OCI-M2 (cell line): ENCODE measurements around the gene OR6B2.

ENCODE experiments used
- DNase-seq: peaks from one replicate; lab custom pipeline; 2025; ENCODE audit not compliant: unreplicated experiment; lab: John Stamatoyannopoulos, UW

OR6B2 gene

DNA sequence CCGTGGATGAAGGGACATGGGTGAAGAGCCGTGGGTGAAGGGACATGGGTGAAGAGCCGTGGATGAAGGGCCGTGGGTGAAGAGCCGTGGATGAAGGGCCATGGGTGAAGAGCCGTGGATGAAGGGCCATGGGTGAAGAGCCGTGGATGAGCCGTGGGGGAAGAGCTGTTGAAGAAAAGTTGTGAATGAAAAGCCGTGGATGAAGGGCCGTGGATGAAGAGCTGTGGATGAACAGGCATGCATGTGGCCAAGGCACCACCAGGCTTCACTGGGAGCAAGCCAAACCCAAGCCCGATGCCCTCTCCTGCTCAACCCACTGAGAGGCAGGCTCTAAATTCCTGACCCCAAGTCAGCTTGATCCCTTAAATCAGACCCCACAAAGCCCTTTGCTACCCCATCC, 12.5 kb upstream of the OR6B2 start:
- DNase-seq: no peak

GRCh38 chr2:240041363-240041762, 11.1 kb upstream of the OR6B2 start:
- no peak for DNase-seq

DNA sequence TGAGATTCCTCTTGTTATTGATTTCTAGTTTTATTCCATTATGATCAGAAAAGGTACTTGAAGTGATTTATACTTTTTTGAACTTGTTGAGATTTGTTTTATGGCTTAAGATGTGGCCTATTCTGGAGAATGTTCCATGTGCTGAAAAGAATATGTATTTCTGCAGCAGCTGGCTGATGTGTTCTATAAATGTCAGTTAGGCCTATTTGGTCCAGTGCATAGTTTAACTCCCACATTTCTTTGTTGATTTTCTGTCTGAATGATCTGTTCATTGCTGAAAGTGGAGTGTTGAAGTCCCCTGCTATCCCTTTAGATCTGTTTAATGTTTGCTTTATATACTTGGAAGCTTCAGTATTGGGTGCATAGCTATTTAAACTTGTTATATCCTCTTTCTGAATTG, 7.1 kb upstream of the OR6B2 start:
- no peak for DNase-seq

DNA sequence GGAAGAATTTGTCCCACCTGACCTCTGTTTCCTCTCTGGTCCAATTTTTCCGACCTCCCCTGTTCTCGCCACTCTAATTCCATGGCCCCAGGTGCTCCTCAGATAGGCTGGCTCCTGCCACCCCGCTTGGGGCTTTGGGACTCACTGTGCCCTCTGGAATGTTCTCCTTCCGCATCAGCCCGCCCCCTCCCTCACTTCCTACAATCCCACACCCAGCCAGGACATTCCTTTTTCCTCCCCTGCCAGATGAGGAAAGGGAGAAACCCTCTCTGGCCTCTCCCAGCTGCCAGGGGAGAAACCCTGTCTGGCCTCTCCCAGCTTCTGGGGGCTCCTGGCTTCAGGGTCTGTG, 3.1 kb upstream of the OR6B2 start:
- DNase-seq: no peak

GRCh38 chr2:240032406-240033329, 2.4 kb upstream of the OR6B2 start:
- no peak for DNase-seq

GRCh38 chr2:240024766-240025165, 5.5 kb downstream of the OR6B2 start:
- no peak for DNase-seq

GRCh38 chr2:240023792-240024191, 6.4 kb downstream of the OR6B2 start:
- DNase-seq: no peak

GRCh38 chr2:240021488-240022104, 8.6 kb downstream of the OR6B2 start:
- DNase-seq: no peak

DNA sequence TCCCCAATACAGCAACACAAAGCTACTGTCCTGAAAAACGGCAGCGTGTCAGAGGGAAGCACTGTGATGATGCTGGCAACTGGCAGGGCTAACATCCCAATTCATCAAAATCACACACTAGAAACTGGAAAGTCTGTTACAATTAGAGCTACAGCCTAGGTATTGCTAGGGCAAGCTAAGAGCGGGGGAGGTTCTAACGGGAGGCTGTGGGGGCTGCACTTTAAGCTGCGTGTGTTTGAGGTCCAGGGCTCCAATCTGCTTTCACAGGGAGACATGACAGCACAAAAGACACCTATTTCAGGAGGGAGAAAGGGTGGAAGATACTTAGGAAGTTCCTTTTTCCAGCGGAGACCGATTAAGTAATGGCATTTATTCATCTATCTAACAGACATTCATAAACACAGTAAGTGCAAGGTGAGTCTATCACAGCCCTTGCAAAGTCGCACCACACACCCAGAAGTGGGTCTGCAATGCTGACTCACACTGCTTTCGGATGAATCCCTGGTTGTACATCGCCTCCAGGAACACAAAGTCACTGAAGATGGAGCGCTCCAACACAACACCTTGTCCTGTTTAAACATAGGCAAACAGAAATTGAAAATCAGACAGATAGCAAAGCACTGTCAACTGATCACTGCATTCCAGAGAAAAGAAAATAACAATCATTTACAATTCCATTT, 12.0 kb downstream of the OR6B2 start:
- DNase-seq: no peak

DNA sequence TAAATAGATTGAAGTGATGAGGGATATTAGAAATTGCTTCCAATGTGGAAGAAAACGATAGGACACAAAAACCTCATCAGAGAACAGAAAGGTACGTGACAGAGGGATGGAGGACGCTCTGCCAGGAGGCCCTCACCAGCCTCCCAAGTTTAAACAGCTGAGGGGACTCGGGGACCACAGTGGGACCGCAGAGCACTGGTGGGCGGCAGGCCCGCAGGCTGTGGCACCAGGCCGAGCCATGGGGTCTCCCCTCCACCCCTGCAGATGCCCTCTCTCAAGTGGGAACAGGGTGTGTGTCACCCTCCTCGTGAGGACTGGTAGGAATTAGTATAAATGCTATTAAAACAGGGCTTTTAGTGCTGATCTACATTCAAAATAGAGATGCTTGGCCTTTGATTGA, 15.9 kb downstream of the OR6B2 start:
- no peak for DNase-seq

DNA sequence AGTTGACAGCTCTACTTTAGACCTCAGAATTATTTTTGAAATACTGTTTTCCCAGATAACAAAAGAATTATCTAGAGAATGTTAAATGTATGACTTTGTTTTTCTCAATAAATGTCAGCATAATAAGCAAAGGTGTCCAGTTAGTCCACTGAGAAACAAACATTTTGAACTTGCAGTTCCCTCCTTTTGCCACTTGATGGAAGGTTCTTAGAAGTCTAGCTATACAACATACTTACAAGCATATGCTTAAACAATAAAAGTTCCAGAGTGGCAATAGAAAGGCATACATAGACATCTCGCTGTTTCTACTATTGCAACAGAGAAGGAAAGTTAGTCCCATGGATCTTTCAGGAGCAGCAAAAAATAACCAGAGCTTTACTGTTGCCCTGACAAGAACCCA, 16.9 kb downstream of the OR6B2 start:
- no peak for DNase-seq

DNA sequence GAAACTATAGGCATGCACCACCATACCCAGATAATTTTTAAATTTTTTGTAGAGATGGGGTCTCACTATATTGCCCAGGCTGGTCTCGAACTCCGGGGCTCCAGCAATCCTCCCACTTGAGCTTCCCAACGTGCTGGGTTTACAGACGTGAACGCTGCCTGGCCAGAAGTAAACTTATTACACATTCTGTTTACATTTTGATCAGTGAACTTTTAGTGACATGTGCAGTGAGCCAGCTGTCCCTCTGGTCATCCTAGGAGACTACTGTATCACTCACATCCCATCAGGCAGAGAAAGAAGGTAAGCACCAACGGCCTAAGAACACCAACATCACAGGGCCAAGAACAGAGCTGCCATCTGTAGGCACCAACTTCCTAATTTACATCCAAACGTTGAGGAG, 27.2 kb downstream of the OR6B2 start:
- DNase-seq: no peak

GRCh38 chr2:240000671-240001070, 29.6 kb downstream of the OR6B2 start:
- no peak for DNase-seq

DNA sequence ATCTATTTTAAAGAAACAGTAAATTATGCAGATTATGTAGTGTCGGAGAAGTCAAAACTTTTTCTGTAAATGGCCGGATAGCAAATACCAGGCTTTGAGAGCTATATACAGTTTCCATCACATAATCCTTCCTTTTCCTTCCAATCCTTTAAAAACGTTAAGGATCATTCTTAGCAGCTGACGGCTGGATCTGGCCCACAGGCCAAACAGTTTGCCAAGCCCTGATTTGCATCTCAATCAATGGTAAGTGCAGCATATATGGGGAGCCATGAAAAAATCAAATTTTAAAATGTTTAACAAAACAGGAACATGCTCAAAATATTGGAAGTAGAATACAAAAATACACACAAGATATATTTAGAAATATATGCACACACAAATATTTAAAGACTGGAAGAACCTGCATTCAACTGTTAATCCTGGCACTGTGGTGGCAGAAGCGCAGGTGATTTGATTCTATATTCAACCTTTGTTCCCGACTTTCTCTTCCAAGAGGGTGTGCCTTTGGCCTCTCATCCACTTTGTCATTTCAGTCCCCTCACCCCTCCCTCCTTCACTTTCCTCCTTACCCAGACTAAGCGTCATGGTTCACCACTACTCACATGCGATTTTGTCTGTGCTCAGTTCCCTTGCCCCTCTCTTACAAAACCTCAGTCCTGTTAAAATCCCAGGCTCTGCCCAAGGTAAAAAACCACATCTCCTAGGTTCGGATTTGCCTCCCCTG, 32.4 kb downstream of the OR6B2 start:
- DNase-seq: no peak

DNA sequence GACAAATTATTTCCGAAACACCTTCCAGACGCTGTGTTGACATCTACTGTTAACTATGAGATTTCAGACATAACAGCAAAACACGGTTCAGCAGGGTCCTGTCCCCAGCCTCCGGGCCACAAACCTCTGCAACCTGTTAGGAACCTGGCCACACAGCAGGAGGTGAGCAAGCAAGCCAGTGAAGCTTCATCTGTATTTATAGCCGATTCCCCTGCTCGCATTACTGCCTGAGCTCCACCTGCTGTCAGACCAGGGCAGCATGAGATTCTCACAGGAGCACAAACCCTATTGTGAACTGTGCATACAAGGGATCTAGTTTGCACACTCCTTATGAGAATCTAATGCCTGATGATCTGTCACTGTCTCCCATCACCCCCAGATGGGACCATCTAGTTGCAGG, 36.1 kb downstream of the OR6B2 start:
- no peak for DNase-seq

GRCh38 chr2:239993291-239993690, 36.9 kb downstream of the OR6B2 start:
- no peak for DNase-seq

- no peak for DNase-seq
Measured at GRCh38 chr2:239991689-239992314, 38.4 kb downstream of the OR6B2 start.

GRCh38 chr2:239990966-239991365, 39.3 kb downstream of the OR6B2 start:
- no peak for DNase-seq

GRCh38 chr2:239985356-239985755, 44.9 kb downstream of the OR6B2 start:
- DNase-seq: no peak

- no peak for DNase-seq
Measured at GRCh38 chr2:239984421-239985194, 45.6 kb downstream of the OR6B2 start.
